ENCODE data around the gene CERS3. TPM values are rescaled to one million over a fixed set of nuclear protein-coding genes. Genes with fewer than 3 reads are reported as not detected.

Gene CERS3
- total RNA-seq, 1 donor: not detected

GRCh38 chr15:100565591-100565990 is 36.8 kb upstream of the CERS3 start:
- no peaks in the 10 kb centered on the region for H3K9me3 ChIP-seq (ENCODE audit: low read depth, low read length)
- no peaks in the 10 kb centered on the region for H3K79me2 ChIP-seq (ENCODE audit: insufficient read depth, low read length)
- H3K4me1 ChIP-seq (ENCODE audit: insufficient read depth, low read length): no peaks in the 10 kb centered on the region
- H3K27ac ChIP-seq (ENCODE audit: low read depth, low read length): no peak overlapping the region
- no peaks in the 10 kb centered on the region for H4K20me1 ChIP-seq (ENCODE audit: insufficient read depth, low read length)
- DNase-seq (ENCODE audit: insufficient read length, low spot score, missing footprints): no peak
- H3K4me2 ChIP-seq (ENCODE audit: insufficient read depth, low read length): no peak overlapping the region
- H2AFZ ChIP-seq (ENCODE audit: low read length): no peak overlapping the region
- no peak for TF ChIP-seq CTCF (IDR thresholded peaks at IDR 0.05; ENCODE audit: extremely low read depth, low read depth, low read length)
- H3K27me3 ChIP-seq (ENCODE audit: insufficient read depth, low read length): no peaks in the 10 kb centered on the region
- no peak overlapping the region for H3K4me3 ChIP-seq (ENCODE audit: insufficient read depth, low read length)
- H3K36me3 ChIP-seq (ENCODE audit: insufficient read depth, low read length): peaks cover 3% of the 10 kb centered on the region

GRCh38 chr15:100560323-100560722 is 31.6 kb upstream of the CERS3 start:
- H3K79me2 ChIP-seq (ENCODE audit: insufficient read depth, low read length): no peaks in the 10 kb centered on the region
- no peak for TF ChIP-seq CTCF (IDR thresholded peaks at IDR 0.05; ENCODE audit: extremely low read depth, low read depth, low read length)
- no peaks in the 10 kb centered on the region for H3K9me3 ChIP-seq (ENCODE audit: low read depth, low read length)
- H3K27ac ChIP-seq (ENCODE audit: low read depth, low read length): no peak overlapping the region
- peaks cover 3% of the 10 kb centered on the region for H3K4me1 ChIP-seq (ENCODE audit: insufficient read depth, low read length)
- no peak overlapping the region for H2AFZ ChIP-seq (ENCODE audit: low read length)
- H3K36me3 ChIP-seq (ENCODE audit: insufficient read depth, low read length): no peaks in the 10 kb centered on the region
- H4K20me1 ChIP-seq (ENCODE audit: insufficient read depth, low read length): no peaks in the 10 kb centered on the region
- no peaks in the 10 kb centered on the region for H3K27me3 ChIP-seq (ENCODE audit: insufficient read depth, low read length)
- no peak overlapping the region for H3K4me2 ChIP-seq (ENCODE audit: insufficient read depth, low read length)
- no peak overlapping the region for H3K4me3 ChIP-seq (ENCODE audit: insufficient read depth, low read length)
- DNase-seq (ENCODE audit: insufficient read length, low spot score, missing footprints): no peak

GRCh38 chr15:100559330-100559729 is 30.6 kb upstream of the CERS3 start:
- Histone ChIP-seq H3K36me3 (ENCODE audit: insufficient read depth, low read length) (no peaks in the 10 kb centered on the region), H3K27me3 (ENCODE audit: insufficient read depth, low read length) (no peaks in the 10 kb centered on the region), H3K4me3 (ENCODE audit: insufficient read depth, low read length) (no peak overlapping the region), H3K4me2 (ENCODE audit: insufficient read depth, low read length) (no peak overlapping the region), H3K9me3 (ENCODE audit: low read depth, low read length) (no peaks in the 10 kb centered on the region), H2AFZ (ENCODE audit: low read length) (no peak overlapping the region), H3K79me2 (ENCODE audit: insufficient read depth, low read length) (no peaks in the 10 kb centered on the region), H3K27ac (ENCODE audit: low read depth, low read length) (no peak overlapping the region), H4K20me1 (ENCODE audit: insufficient read depth, low read length) (no peaks in the 10 kb centered on the region), H3K4me1 (ENCODE audit: insufficient read depth, low read length) (peaks cover 3% of the 10 kb centered on the region)
- DNase-seq (ENCODE audit: insufficient read length, low spot score, missing footprints): peak; percentile 95
- TF ChIP-seq CTCF (IDR thresholded peaks at IDR 0.05; ENCODE audit: extremely low read depth, low read depth, low read length): no peak

GRCh38 chr15:100558771-100559254 is 30.1 kb upstream of the CERS3 start:
- Histone ChIP-seq H3K4me3 (ENCODE audit: insufficient read depth, low read length) (no peak overlapping the region), H3K27ac (ENCODE audit: low read depth, low read length) (no peak overlapping the region), H3K79me2 (ENCODE audit: insufficient read depth, low read length) (no peaks in the 10 kb centered on the region), H2AFZ (ENCODE audit: low read length) (no peak overlapping the region), H3K36me3 (ENCODE audit: insufficient read depth, low read length) (no peaks in the 10 kb centered on the region), H3K27me3 (ENCODE audit: insufficient read depth, low read length) (no peaks in the 10 kb centered on the region), H3K4me1 (ENCODE audit: insufficient read depth, low read length) (peaks cover 3% of the 10 kb centered on the region), H4K20me1 (ENCODE audit: insufficient read depth, low read length) (no peaks in the 10 kb centered on the region), H3K9me3 (ENCODE audit: low read depth, low read length) (no peaks in the 10 kb centered on the region), H3K4me2 (ENCODE audit: insufficient read depth, low read length) (no peak overlapping the region)
- no peak for TF ChIP-seq CTCF (IDR thresholded peaks at IDR 0.05; ENCODE audit: extremely low read depth, low read depth, low read length)
- DNase-seq (ENCODE audit: insufficient read length, low spot score, missing footprints): no peak

Data from osteoblast (primary cell).